HCT116 (cell line): ENCODE data around the gene EPHA3. TPM values are rescaled to one million over a fixed set of nuclear protein-coding genes. Genes with fewer than 3 reads are reported as not detected.

Experiments used
- ATAC-seq: fragments of 200-7000 bp; cut with Tn5 transposase; 2 replicates; pipeline ENCODE4 v1.9.1; 2020; ENCODE audit warnings: mild to moderate bottlenecking, moderate library complexity
- BruUV-seq: library from RNA; stranded (reverse); fragments of 400-500 nt; replicated peaks from 2 replicates; lab custom pipeline; 2021; lab: Mats Ljungman, UMichigan
- CTCF ChIA-PET: fragments of 300-600 bp; sonication (Branson Sonifier 250); formaldehyde crosslinking; loops from one replicate; lab custom pipeline; 2021; ENCODE audit warnings: antibody characterized with exemption; lab: Charles Lee
- POLR2A ChIA-PET: fragments of 300-600, 350-600 bp; sonication (Branson Sonifier 250); formaldehyde crosslinking; loops from one replicate; lab custom pipeline; 2021; ENCODE audit warnings: antibody characterized with exemption; lab: Charles Lee
- RAD21 ChIA-PET, 2 experiments: fragments of 300-600 bp; sonication (Branson Sonifier 250); formaldehyde crosslinking; loops; one replicate each; lab custom pipeline; 2023; ENCODE audit warnings: low total read pairs in 2 of 2; ENCODE audit not compliant: uncharacterized antibody in 2 of 2, unreplicated experiment in 2 of 2, low non-redundant PET in 1 of 2; lab: Charles Lee
- DNase-seq: peaks from one replicate; pipeline ENCODE4 v3.0.0-alpha.2; 2010; ENCODE audit warnings: low read depth, low spot score
- H2AFZ ChIP-seq: fragments of 200-600 bp; shearing (Covaris generic), sonication (generic); 2 replicates; pipeline ENCODE4 v1.6.1; 2017; ENCODE audit warnings: low read depth, mixed run types, mixed read lengths, antibody characterized with exemption, low read length; ENCODE audit not compliant: poor library complexity, severe bottlenecking
- H3K27ac ChIP-seq: 2 replicates; pipeline ENCODE4 v1.5.1; 2012; ENCODE audit warnings: low read depth, low read length
- H3K27me3 ChIP-seq: fragments of 200-600 bp; sonication (generic); 2 replicates; pipeline ENCODE4 v1.6.1; 2016; ENCODE audit warnings: mixed run types, low read length, mixed read lengths; ENCODE audit not compliant: insufficient read depth
- H3K36me3 ChIP-seq, 2 experiments: fragments of 200-500 bp in 1 of 2; fragments of 200-600 bp in 1 of 2; sonication (Bioruptor generic) in 1 of 2; sonication (generic) in 1 of 2; 2 replicates each; pipeline versions ENCODE4 v1.5.1 to v1.6.1; 2014 to 2016; ENCODE audit warnings: low read length in 2 of 2, inconsistent platforms in 1 of 2, mixed read lengths in 1 of 2, mixed run types in 1 of 2; ENCODE audit not compliant: insufficient read depth in 2 of 2, control insufficient read depth in 1 of 2
- H3K4me1 ChIP-seq, 2 experiments: fragments of 200-600 bp in 1 of 2; sonication (generic) in 1 of 2; 2 replicates each; pipeline versions ENCODE4 v1.5.1 to v1.6.1; 2012 to 2017; ENCODE audit warnings: low read length in 2 of 2, inconsistent platforms in 1 of 2, mild to moderate bottlenecking in 1 of 2, mixed read lengths in 1 of 2, mixed run types in 1 of 2, moderate library complexity in 1 of 2; ENCODE audit not compliant: insufficient read depth in 2 of 2, control insufficient read depth in 1 of 2
- H3K4me2 ChIP-seq: fragments of 200-600 bp; sonication (generic); 2 replicates; pipeline ENCODE4 v1.6.1; 2017; ENCODE audit warnings: mixed run types, low read length, mixed read lengths
- H3K4me3 ChIP-seq, 2 experiments: fragments of 200-600 bp in 1 of 2; sonication (generic) in 1 of 2; replicated peaks in 1 of 2; 2 replicates each; pipeline ENCODE4 v1.5.1; 2011 to 2016; ENCODE audit warnings: low read length in 2 of 2, control low read depth in 1 of 2, low read depth in 1 of 2, mild to moderate bottlenecking in 1 of 2, mixed read lengths in 1 of 2, mixed run types in 1 of 2
- H3K79me2 ChIP-seq: fragments of 200-600 bp; sonication (generic); 2 replicates; pipeline ENCODE4 v1.6.1; 2017; ENCODE audit warnings: mild to moderate bottlenecking, mixed run types, low read length, moderate library complexity, mixed read lengths; ENCODE audit not compliant: insufficient read depth
- H3K9ac ChIP-seq: fragments of 200-600 bp; sonication (generic); 2 replicates; pipeline ENCODE4 v1.6.1; 2016; ENCODE audit warnings: low read length, mixed read lengths
- H3K9me2 ChIP-seq: fragments of 200-600 bp; sonication (generic), shearing (Covaris generic); 2 replicates; pipeline ENCODE4 v1.6.1; 2017; ENCODE audit warnings: mixed run types, mild to moderate bottlenecking, moderate library complexity; ENCODE audit not compliant: insufficient read depth
- H3K9me3 ChIP-seq, 2 experiments: fragments of 200-500 bp in 1 of 2; fragments of 200-600 bp in 1 of 2; sonication (Bioruptor generic) in 1 of 2; sonication (generic) in 1 of 2; 2 replicates each; pipeline ENCODE4 v1.6.1; 2014 to 2017; ENCODE audit warnings: low read length in 2 of 2, mixed read lengths in 2 of 2, inconsistent platforms in 1 of 2, low read depth in 1 of 2, mild to moderate bottlenecking in 1 of 2, mixed run types in 1 of 2, moderate library complexity in 1 of 2; ENCODE audit not compliant: control insufficient read depth in 1 of 2, insufficient read depth in 1 of 2
- H4K20me1 ChIP-seq: fragments of 200-600 bp; sonication (generic), shearing (Covaris generic); 2 replicates; pipeline ENCODE4 v1.6.1; 2017; ENCODE audit warnings: mixed run types, mild to moderate bottlenecking, moderate library complexity; ENCODE audit not compliant: insufficient read depth
- ATF3 ChIP-seq: IDR thresholded peaks from 2 replicates; pipeline ENCODE4 v1.6.1; 2012
- CBX3 ChIP-seq: IDR thresholded peaks from 2 replicates; pipeline ENCODE4 v1.6.1; 2012; ENCODE audit warnings: low read depth
- CTCF ChIP-seq, 3 experiments: fragments of 200-600 bp in 1 of 3; sonication (generic) in 1 of 3; IDR thresholded peaks in 2 of 3; conservative IDR thresholded peaks in 1 of 3; 2 replicates each; pipeline ENCODE4 v1.5.1; 2012 to 2017; ENCODE audit warnings: low read depth in 2 of 3, low read length in 2 of 3, antibody characterized with exemption in 1 of 3, borderline replicate concordance in 1 of 3, control low read depth in 1 of 3, mild to moderate bottlenecking in 1 of 3, mixed read lengths in 1 of 3, mixed run types in 1 of 3, moderate library complexity in 1 of 3; ENCODE audit not compliant: insufficient read depth in 1 of 3
- EGR1 ChIP-seq: IDR thresholded peaks from 2 replicates; pipeline ENCODE4 v1.6.1; 2012; ENCODE audit warnings: low read depth
- EZH2phosphoT487 ChIP-seq: fragments of 200-600 bp; IDR thresholded peaks from 2 replicates; pipeline ENCODE4 v1.6.1; 2018; ENCODE audit warnings: antibody characterized with exemption, borderline replicate concordance
- FOSL1 ChIP-seq: IDR thresholded peaks from 2 replicates; pipeline ENCODE4 v1.6.1; 2012; ENCODE audit warnings: low read depth
- JUND ChIP-seq: IDR thresholded peaks from 2 replicates; pipeline ENCODE4 v1.6.1; 2012
- MAX ChIP-seq: IDR thresholded peaks from 2 replicates; pipeline ENCODE4 v1.6.1; 2012
- POLR2A ChIP-seq: IDR thresholded peaks from 2 replicates; pipeline ENCODE4 v1.7.0; 2011; ENCODE audit warnings: borderline replicate concordance; ENCODE audit not compliant: insufficient read depth, insufficient read length; ENCODE audit errors: extremely low read depth
- POLR2AphosphoS5 ChIP-seq: IDR thresholded peaks from 2 replicates; pipeline ENCODE4 v1.6.1; 2011; ENCODE audit warnings: mild to moderate bottlenecking, low read depth, low read length, moderate library complexity
- SP1 ChIP-seq: IDR thresholded peaks from 2 replicates; pipeline ENCODE4 v1.6.1; 2012; ENCODE audit warnings: low read depth
- TCF7L2 ChIP-seq: IDR thresholded peaks from 2 replicates; pipeline ENCODE4 v1.7.0; 2011; ENCODE audit warnings: borderline replicate concordance, inconsistent platforms; ENCODE audit not compliant: insufficient read depth, insufficient read length; ENCODE audit errors: extremely low read depth
- YY1 ChIP-seq: IDR thresholded peaks from 2 replicates; pipeline ENCODE4 v1.6.1; 2011; ENCODE audit warnings: low read length, low read depth, moderate library complexity, mild to moderate bottlenecking; ENCODE audit not compliant: insufficient replicate concordance; ENCODE audit errors: extremely low read depth
- ZFX ChIP-seq: fragments of 450-650 bp; IDR thresholded peaks from 2 replicates; pipeline ENCODE4 v1.6.1; 2017
- ZNF274 ChIP-seq: fragments of 200-500 bp; sonication (Bioruptor generic); IDR thresholded peaks from 2 replicates; pipeline ENCODE4 v1.6.1; 2014; ENCODE audit warnings: mild to moderate bottlenecking, low read depth, low read length, inconsistent platforms
- intact Hi-C: fragments of 100-400 bp; cut with micrococcal nuclease; formaldehyde crosslinking; loops from 2 replicates; pipeline ENCODE4 v1.10.0; 2022
- total RNA-seq: library from RNA; stranded (reverse); gene quantifications from one replicate; pipeline ENCODE4 v1.2.1, GENCODE V29; 2021; ENCODE audit not compliant: unreplicated experiment

Gene EPHA3
- total RNA-seq, 1 experiment from 2014 or later = not detected

GRCh38 chr3:89364314-89364713, 256.9 kb downstream of the EPHA3 start:
- no peaks in the 10 kb centered on the region for H3K36me3 ChIP-seq
- no peak overlapping the region for H3K9ac ChIP-seq
- no peaks in the 10 kb centered on the region for H3K9me2 ChIP-seq
- H3K9me3 ChIP-seq = peaks cover 29 to 31% of the 10 kb centered on the region in 2 experiments; a peak in 3 of 4 replicates
- ChIA-PET RAD21 (no interaction called here), CTCF (no interaction called here), POLR2A (no interaction called here)
- H2AFZ ChIP-seq = no peak overlapping the region
- H3K79me2 ChIP-seq = no peaks in the 10 kb centered on the region
- TF ChIP-seq MAX = no peak
- TF ChIP-seq CTCF (IDR thresholded peaks at IDR 0.05 in 2 of 3, conservative IDR thresholded peaks at IDR 0.05 in 1 of 3; ENCODE audit: borderline replicate concordance in 1 of 3, insufficient read depth in 1 of 3, low read depth in 2 of 3, low read length in 2 of 3) = no peak
- TF ChIP-seq ATF3 = no peak
- no peak for TF ChIP-seq FOSL1
- TF ChIP-seq CBX3 = no peak
- TF ChIP-seq JUND = no peak
- TF ChIP-seq POLR2A = no peak
- TF ChIP-seq SP1 = no peak
- TF ChIP-seq ZFX = no peak
- no peak for TF ChIP-seq EGR1
- H3K4me3 ChIP-seq = no peak overlapping the region
- intact Hi-C loops = no loop called here
- no peaks in the 10 kb centered on the region for H3K4me1 ChIP-seq
- H3K27me3 ChIP-seq = no peaks in the 10 kb centered on the region
- BruUV-seq = no TSS peak
- ATAC-seq (no peak), DNase-seq (no peak)
- H4K20me1 ChIP-seq = no peaks in the 10 kb centered on the region
- H3K4me2 ChIP-seq = no peak overlapping the region
- H3K27ac ChIP-seq = no peak overlapping the region

GRCh38 chr3:89367166-89367565, 259.7 kb downstream of the EPHA3 start:
- H4K20me1 ChIP-seq = no peaks in the 10 kb centered on the region
- H3K36me3 ChIP-seq = no peaks in the 10 kb centered on the region
- ChIA-PET POLR2A (no interaction called here), RAD21 (no interaction called here), CTCF (no interaction called here)
- no peak overlapping the region for H3K9ac ChIP-seq
- intact Hi-C loops = no loop called here
- no peaks in the 10 kb centered on the region for H3K4me1 ChIP-seq
- no peaks in the 10 kb centered on the region for H3K79me2 ChIP-seq
- H3K9me3 ChIP-seq = peaks cover 15 to 25% of the 10 kb centered on the region in 2 experiments; a peak in 3 of 4 replicates
- no peak overlapping the region for H3K4me2 ChIP-seq
- no peak overlapping the region for H3K4me3 ChIP-seq
- DNase-seq (no peak), ATAC-seq (no peak)
- no TSS peak for BruUV-seq
- no peak overlapping the region for H3K27ac ChIP-seq
- no peaks in the 10 kb centered on the region for H3K9me2 ChIP-seq
- H2AFZ ChIP-seq = no peak overlapping the region
- no peaks in the 10 kb centered on the region for H3K27me3 ChIP-seq
- TF ChIP-seq ZFX (no peak), SP1 (no peak), POLR2AphosphoS5 (no peak), ZNF274 (no peak), POLR2A (no peak), CTCF (IDR thresholded peaks at IDR 0.05 in 2 of 3, conservative IDR thresholded peaks at IDR 0.05 in 1 of 3; ENCODE audit: borderline replicate concordance in 1 of 3, insufficient read depth in 1 of 3, low read depth in 2 of 3, low read length in 2 of 3) (no peak), EZH2phosphoT487 (no peak), TCF7L2 (no peak), MAX (no peak), YY1 (no peak)
